B cell (primary cell): Measurements from ENCODE around the gene ZNF705A. TPM values are rescaled to one million over a fixed set of nuclear protein-coding genes. Genes with fewer than 3 reads are reported as not detected.
"Not testable (repeated sequence)": the region's sequence is repeated elsewhere in the genome, so short reads cannot be mapped to it uniquely, and the experiment has no call there.

ENCODE experiments used
- ATAC-seq: fragments of 200-7000 bp; cut with Tn5 transposase; one replicate; pipeline ENCODE4 v1.10.0; 2021; ENCODE audit warnings: low read depth, mild to moderate bottlenecking, moderate number of reproducible peaks, moderate library complexity
- CTCF ChIA-PET: fragments of 350-600 bp; sonication (Branson Sonifier 250); formaldehyde crosslinking; loops from one replicate; lab custom pipeline; 2021; ENCODE audit warnings: antibody characterized with exemption, inconsistent platforms; lab: Charles Lee
- POLR2A ChIA-PET: fragments of 350-600 bp; sonication (Branson Sonifier 250); formaldehyde crosslinking; loops from one replicate; lab custom pipeline; 2021; ENCODE audit warnings: antibody characterized with exemption; lab: Charles Lee
- DNase-seq: peaks from one replicate; pipeline ENCODE4 v3.0.0; 2013
- H2AFZ ChIP-seq: 2 replicates; pipeline ENCODE4 v1.6.1; 2012; ENCODE audit warnings: mild to moderate bottlenecking, low read depth, low read length; ENCODE audit not compliant: insufficient read depth, poor library complexity, severe bottlenecking
- H3K27ac ChIP-seq, 2 donors: 1 replicate in 1 of 2; 2 replicates in 1 of 2; pipeline ENCODE4 v1.5.1; 2012 to 2013; ENCODE audit warnings: low read length in 2 of 2, mild to moderate bottlenecking in 2 of 2, moderate library complexity in 1 of 2
- H3K27me3 ChIP-seq, 4 experiments: fragments of 200-600 bp in 1 of 4; sonication (generic) in 1 of 4; replicated peaks in 1 of 4; 1 replicate in 2 of 4; 2 replicates in 2 of 4; pipeline versions ENCODE4 v1.6.1 to v1.7.0; 2013 to 2016; ENCODE audit warnings: low read length in 3 of 4, mild to moderate bottlenecking in 2 of 4, mixed read lengths in 1 of 4, moderate library complexity in 1 of 4; ENCODE audit not compliant: insufficient read depth in 4 of 4, control insufficient read depth in 3 of 4; ENCODE audit errors: control extremely low read depth in 1 of 4
- H3K36me3 ChIP-seq, 2 experiments: replicated peaks in 1 of 2; 1 replicate in 1 of 2; 2 replicates in 1 of 2; pipeline versions ENCODE4 v1.6.1 to v1.7.1; 2013; ENCODE audit warnings: low read length in 1 of 2; ENCODE audit not compliant: insufficient read depth in 2 of 2, control insufficient read depth in 1 of 2; ENCODE audit errors: control extremely low read depth in 1 of 2, extremely low read depth in 1 of 2
- H3K4me1 ChIP-seq, 2 donors: fragments of 200-600 bp in 1 of 2; sonication (generic) in 1 of 2; 1 replicate in 1 of 2; 2 replicates in 1 of 2; pipeline versions ENCODE4 v1.5.1 to v1.6.1; 2013 to 2017; ENCODE audit warnings: low read length in 2 of 2; ENCODE audit not compliant: control insufficient read depth in 2 of 2, insufficient read depth in 2 of 2
- H3K4me2 ChIP-seq: replicated peaks from 2 replicates; pipeline ENCODE3; 2012; ENCODE audit warnings: mild to moderate bottlenecking, low read depth, low read length; ENCODE audit not compliant: poor library complexity, severe bottlenecking
- H3K4me3 ChIP-seq, 5 experiments: fragments of 200-600 bp in 1 of 5; sonication (generic) in 1 of 5; 1 replicate in 3 of 5; 2 replicates in 2 of 5; pipeline versions ENCODE4 v1.5.1 to v1.7.0; 2011 to 2016; ENCODE audit warnings: low read length in 4 of 5, mild to moderate bottlenecking in 4 of 5, low read depth in 2 of 5, control low read depth in 1 of 5, moderate library complexity in 1 of 5; ENCODE audit not compliant: insufficient read depth in 1 of 5; ENCODE audit errors: control extremely low read depth in 1 of 5, extremely low read depth in 1 of 5
- H3K79me2 ChIP-seq: fragments of 200-600 bp; sonication (generic); one replicate; pipeline ENCODE4 v1.6.0; 2016; ENCODE audit warnings: low read length; ENCODE audit not compliant: control insufficient read depth, insufficient read depth
- H3K9ac ChIP-seq: fragments of 200-600 bp; sonication (generic); 2 replicates; pipeline ENCODE4 v1.6.1; 2017; ENCODE audit warnings: mild to moderate bottlenecking, low read length, moderate library complexity
- H3K9me3 ChIP-seq, 3 donors: one replicate each; pipeline versions ENCODE4 v1.6.1 to v1.7.1; 2013; ENCODE audit warnings: low read length in 2 of 3; ENCODE audit not compliant: control insufficient read depth in 2 of 3, insufficient read depth in 1 of 3; ENCODE audit errors: control extremely low read depth in 1 of 3
- H4K20me1 ChIP-seq: 2 replicates; pipeline ENCODE4 v1.6.0; 2012; ENCODE audit warnings: mild to moderate bottlenecking, low read length; ENCODE audit not compliant: insufficient read depth, control insufficient read depth, poor library complexity, severe bottlenecking
- H3K27ac Mint-ChIP-seq: one replicate; pipeline ENCODE4 v1.8.0; 2021; ENCODE audit warnings: mixed read lengths
- H3K27me3 Mint-ChIP-seq: one replicate; pipeline ENCODE4 v1.8.0; 2021; ENCODE audit warnings: mixed read lengths
- H3K4me1 Mint-ChIP-seq: one replicate; pipeline ENCODE4 v1.8.0; 2021; ENCODE audit warnings: mixed read lengths
- H3K4me3 Mint-ChIP-seq: one replicate; pipeline ENCODE4 v1.8.0; 2021; ENCODE audit warnings: mixed read lengths
- H3K9me3 Mint-ChIP-seq: one replicate; pipeline ENCODE4 v1.8.0; 2022; ENCODE audit warnings: mixed read lengths; ENCODE audit not compliant: insufficient read depth
- CTCF ChIP-seq: fragments of 200-600 bp; IDR thresholded peaks from one replicate; pipeline ENCODE4 v1.8.0; 2022; ENCODE audit warnings: antibody characterized with exemption, mild to moderate bottlenecking
- EZH2 ChIP-seq: IDR thresholded peaks from 2 replicates; pipeline ENCODE4 v1.6.1; 2012; ENCODE audit warnings: borderline replicate concordance, low read depth, mild to moderate bottlenecking, moderate library complexity, low read length; ENCODE audit not compliant: insufficient read depth, poor library complexity, severe bottlenecking
- WGBS: methylation state at CpG from one replicate; pipeline ENCODE4 v1.1.5; 2013; ENCODE audit warnings: missing lambda C conversion rate; ENCODE audit not compliant: insufficient coverage; 5-methylcytosine and 5-hydroxymethylcytosine counted together
- intact Hi-C: fragments of 100-400 bp; cut with micrococcal nuclease; formaldehyde crosslinking; loops from one replicate; pipeline ENCODE4 v1.10.0; 2022
- polyA minus RNA-seq: library from RNA; depleted of rRNA, polyadenylated mRNA; stranded (reverse); fragments of >200 nt; gene quantifications from 2 replicates; pipeline ENCODE4 v1.2.3, GENCODE V29; 2012
- polyA plus RNA-seq: library from polyadenylated mRNA; depleted of rRNA; stranded (reverse); fragments of >200 nt; gene quantifications from 2 replicates; pipeline ENCODE4 v1.2.3, GENCODE V29; 2012
- total RNA-seq, 2 donors: library from RNA; stranded (reverse); fragments of 120-200 nt in 1 of 2; gene quantifications; 1 replicate in 1 of 2; 2 replicates in 1 of 2; pipeline versions ENCODE4 v1.2.3 to v1.2.4, GENCODE V29; 2013 to 2022

Gene ZNF705A
- total RNA-seq (not detected in 2 replicates), polyA plus RNA-seq (not detected in 2 replicates), polyA minus RNA-seq (not detected in 2 replicates)
- 0.05 TPM for total RNA-seq (2013)

DNA sequence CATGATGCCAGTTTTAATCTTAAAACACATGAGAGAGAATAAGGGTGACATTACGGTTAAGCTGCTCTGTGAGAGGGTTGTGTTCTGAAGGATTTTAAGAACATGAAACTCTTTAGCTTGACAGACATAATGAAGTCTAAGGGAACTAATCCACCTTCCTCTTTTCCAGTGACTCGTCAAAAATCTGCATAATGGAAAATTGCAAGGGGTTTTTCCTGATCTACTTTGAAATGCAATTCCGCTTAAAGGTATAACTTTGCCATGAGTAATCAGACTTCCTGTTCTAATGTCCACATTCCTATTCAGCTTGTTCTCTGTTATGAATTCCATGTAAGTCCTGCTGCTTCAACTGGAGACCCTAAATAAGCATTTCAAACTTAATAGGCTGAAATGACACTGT lies at the start of gene ZNF705A:
ZNF705A (plus strand) TSS at position 171 of the 400 bp plus-strand sequence. CDS start 15,611 bp downstream, outside the sequence.
- Histone ChIP-seq H4K20me1 (no peaks in the 10 kb centered on the region), H3K27ac (no peak within 1 kb of the TSS), H3K9ac (no peak within 1 kb of the TSS), H3K36me3 (no peaks in the 10 kb centered on the region), H3K4me2 (no peak within 1 kb of the TSS), H2AFZ (no peak within 1 kb of the TSS), H3K4me1 (no peaks in the 10 kb centered on the region), H3K4me3 (no peak within 1 kb of the TSS), H3K79me2 (no peaks in the 10 kb centered on the region), H3K9me3 (peaks cover 0 to 1% (median 0%) of the 10 kb centered on the region in 3 donors), H3K27me3 (peaks cover 0 to 5% (median 0%) of the 10 kb centered on the region in 4 experiments)
- H3K27me3 Mint-ChIP-seq: peaks cover 22% of the 10 kb centered on the region
- ChIA-PET CTCF (no interaction called here), POLR2A (no interaction called here)
- H3K4me3 Mint-ChIP-seq: no peak within 1 kb of the TSS
- no peak for TF ChIP-seq EZH2
- no peak within 1 kb of the TSS for H3K27ac Mint-ChIP-seq
- peaks cover 2% of the 10 kb centered on the region for H3K4me1 Mint-ChIP-seq
- ATAC-seq: no peak
- no peaks in the 10 kb centered on the region for H3K9me3 Mint-ChIP-seq
- DNase-seq: no peak
- intact Hi-C loops: no loop called here
- WGBS: no CpG with 5 or more reads among the region's 3 CpGs

DNA sequence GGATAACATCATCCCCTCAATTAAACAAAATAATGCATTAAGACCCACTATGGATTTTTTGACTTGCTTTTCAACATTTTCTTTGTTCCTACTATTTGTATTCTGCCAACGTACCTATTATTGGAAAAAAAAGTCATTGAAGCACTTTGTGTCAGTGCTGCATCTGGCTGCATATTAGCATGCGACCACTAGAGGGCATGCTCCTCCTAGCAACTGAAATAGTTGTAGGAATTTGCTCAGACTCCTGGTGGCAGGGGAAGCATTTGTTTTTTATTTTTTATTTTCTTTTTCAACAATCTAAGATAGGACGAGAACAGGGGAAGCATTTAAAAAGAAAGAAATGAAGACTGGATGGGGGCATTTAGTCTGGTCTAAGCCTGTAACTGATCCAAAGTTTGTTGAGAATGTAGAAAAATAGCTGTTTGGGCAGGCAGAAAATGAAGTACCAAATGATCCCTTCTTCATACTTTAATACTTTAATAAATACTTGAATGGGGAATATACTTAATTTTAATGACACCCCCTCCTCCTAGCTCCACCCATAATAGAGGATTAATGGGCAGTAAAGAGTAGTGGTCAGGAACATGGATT lies 47.9 kb upstream of the ZNF705A start:
- CTCF ChIA-PET: interaction anchor here (0.9 to 3.8 kb wide), 12 partner anchors 9 to 281 kb away, joined by 3 to 38 read pairs (median 4); partner anchors contain the start of gene CLEC4A
- no peaks in the 10 kb centered on the region for H3K9me3 Mint-ChIP-seq
- H3K27me3 ChIP-seq: no peaks in the 10 kb centered on the region
- POLR2A ChIA-PET: interaction anchor here (0.6 kb wide), 1 partner anchor 172 kb away, joined by 4 read pairs; no protein-coding TSS in a partner anchor
- no peak overlapping the region for H3K4me3 Mint-ChIP-seq
- no peak overlapping the region for H3K4me3 ChIP-seq
- no peaks in the 10 kb centered on the region for H4K20me1 ChIP-seq
- peak overlapping the region; percentile 29 for H3K4me2 ChIP-seq
- no peak overlapping the region for H3K27ac ChIP-seq
- DNase-seq: peak; percentile 79
- H3K9me3 ChIP-seq: no peaks in the 10 kb centered on the region
- intact Hi-C loops: loop anchor here (1.0 to 10.0 kb wide), 3 partner anchors 66 to 286 kb away; no protein-coding TSS in a partner anchor
- no peaks in the 10 kb centered on the region for H3K36me3 ChIP-seq
- H3K27me3 Mint-ChIP-seq: no peaks in the 10 kb centered on the region
- TF ChIP-seq CTCF (peak; percentile 100), EZH2 (no peak)
- no peaks in the 10 kb centered on the region for H3K4me1 ChIP-seq
- no peak overlapping the region for H2AFZ ChIP-seq
- H3K79me2 ChIP-seq: no peaks in the 10 kb centered on the region
- WGBS: 0% methylated on average over 1 of the region's 3 CpGs
- peak; percentile 79 for ATAC-seq
- H3K27ac Mint-ChIP-seq: no peak overlapping the region
- no peak overlapping the region for H3K9ac ChIP-seq
- H3K4me1 Mint-ChIP-seq: no peaks in the 10 kb centered on the region

DNA sequence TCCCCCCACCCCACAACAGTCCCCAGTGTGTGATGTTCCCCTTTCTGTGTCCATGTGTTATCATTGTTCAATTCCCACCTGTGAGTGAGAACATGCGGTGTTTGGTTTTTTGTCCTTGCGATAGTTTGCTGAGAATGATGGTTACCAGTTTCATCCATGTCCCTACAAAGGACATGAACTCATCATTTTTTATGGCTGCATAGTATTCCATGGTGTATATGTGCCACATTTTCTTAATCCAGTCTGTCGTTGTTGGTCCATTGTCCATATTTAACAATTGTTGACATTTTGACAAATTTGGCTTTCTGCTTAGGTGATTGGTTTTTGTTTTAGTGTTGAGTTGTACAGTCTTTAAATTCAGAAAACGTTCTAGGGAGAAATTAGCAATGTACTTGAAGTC lies 43.7 kb upstream of the ZNF705A start:
- H3K9ac ChIP-seq, intact Hi-C loops, POLR2A ChIA-PET, H3K9me3 Mint-ChIP-seq, H3K36me3 ChIP-seq, H4K20me1 ChIP-seq, CTCF ChIA-PET, H3K27me3 Mint-ChIP-seq, H3K4me1 ChIP-seq, H2AFZ ChIP-seq, H3K9me3 ChIP-seq, H3K79me2 ChIP-seq, H3K4me2 ChIP-seq, H3K27ac Mint-ChIP-seq, H3K4me3 ChIP-seq, H3K4me1 Mint-ChIP-seq, DNase-seq, H3K4me3 Mint-ChIP-seq, H3K27ac ChIP-seq, ATAC-seq, H3K27me3 ChIP-seq: not testable (repeated sequence)
- no CpG with 5 or more reads among the region's 4 CpGs for WGBS
